Mononuclear cell (primary cell): ENCODE measurements around the gene PSMC3. TPM values are rescaled to one million over a fixed set of nuclear protein-coding genes. Genes with fewer than 3 reads are reported as not detected.

Experiments used
- total RNA-seq: library from RNA; depleted of rRNA; stranded (reverse); fragments of >200 nt; gene quantifications from one replicate; pipeline ENCODE4 v1.2.3, GENCODE V29; 2012

The PSMC3 gene
- total RNA-seq, 1 donor: 48.7 TPM

Other genes with a start within 250 kb of the PSMC3 start
- gene ARFGAP2, start 249.6 kb downstream of the PSMC3 start, total RNA-seq: 182 TPM
- gene PACSIN3, start 240.0 kb downstream of the PSMC3 start, total RNA-seq: not detected
- gene DDB2, start 211.5 kb downstream of the PSMC3 start, total RNA-seq: 21.8 TPM
- 9.2 TPM for gene ACP2, start 177.6 kb downstream of the PSMC3 start, total RNA-seq
- gene NR1H3, start 168.4 kb downstream of the PSMC3 start, total RNA-seq: 1.4 TPM
- 87.8 TPM for gene MADD, start 156.3 kb downstream of the PSMC3 start, total RNA-seq
- 0.21 TPM for gene MYBPC3, start 73.7 kb downstream of the PSMC3 start, total RNA-seq
- 202 TPM for gene SPI1, start 47.9 kb downstream of the PSMC3 start, total RNA-seq
- gene SLC39A13, start 17.8 kb downstream of the PSMC3 start, total RNA-seq: 13.4 TPM
- 0.42 TPM for gene RAPSN, start 22.7 kb upstream of the PSMC3 start, total RNA-seq
- 142 TPM for gene CELF1, start 126.7 kb upstream of the PSMC3 start, total RNA-seq
- 57.9 TPM for gene PTPMT1, start 139.2 kb upstream of the PSMC3 start, total RNA-seq
- gene KBTBD4, start 152.5 kb upstream of the PSMC3 start, total RNA-seq: 43.7 TPM
- 35.3 TPM for gene NDUFS3, start 152.6 kb upstream of the PSMC3 start, total RNA-seq
- not detected for gene FAM180B, start 160.2 kb upstream of the PSMC3 start, total RNA-seq
- 0.31 TPM for gene C1QTNF4, start 168.0 kb upstream of the PSMC3 start, total RNA-seq
- gene MTCH2, start 216.1 kb upstream of the PSMC3 start, total RNA-seq: 16.7 TPM